Brain pericyte (primary cell): Measurements from ENCODE around the gene PPP2R5A.
"Not testable (repeated sequence)": the region's sequence is repeated elsewhere in the genome, so short reads cannot be mapped to it uniquely, and the experiment has no call there.

Source experiments
- DNase-seq: peaks from one replicate; pipeline ENCODE4 v3.0.0-alpha.2; 2012; ENCODE audit warnings: low read depth, low spot score

PPP2R5A gene

GRCh38 chr1:212267460-212267859, 17.8 kb upstream of the PPP2R5A start:
- DNase-seq = no peak

- DNase-seq = no peak
Observed at GRCh38 chr1:212269306-212269705, 15.9 kb upstream of the PPP2R5A start.

- DNase-seq = no peak
Observed at GRCh38 chr1:212270564-212270963, 14.6 kb upstream of the PPP2R5A start.

- DNase-seq = no peak
Observed at GRCh38 chr1:212271234-212271633, 14.0 kb upstream of the PPP2R5A start.

GRCh38 chr1:212271823-212272485, 13.3 kb upstream of the PPP2R5A start:
- no peak for DNase-seq

GRCh38 chr1:212281590-212281989, 3.6 kb upstream of the PPP2R5A start:
- no peak for DNase-seq

- DNase-seq = no peak
Observed at GRCh38 chr1:212283741-212284140, 1.5 kb upstream of the PPP2R5A start.

GRCh38 chr1:212284332-212284743, 872 bp upstream of the PPP2R5A start:
- DNase-seq = no peak

- no peak for DNase-seq
Observed at GRCh38 chr1:212285685-212286555, 710 bp downstream of the PPP2R5A start.

- DNase-seq = no peak
Observed at GRCh38 chr1:212286556-212287131, 1.4 kb downstream of the PPP2R5A start.

GRCh38 chr1:212287261-212287895, 2.2 kb downstream of the PPP2R5A start:
- no peak for DNase-seq

- not testable (repeated sequence) for DNase-seq
Observed at GRCh38 chr1:212287995-212288394, 2.8 kb downstream of the PPP2R5A start.

GRCh38 chr1:212288615-212289014, 3.4 kb downstream of the PPP2R5A start:
- no peak for DNase-seq

- DNase-seq = no peak
Observed at GRCh38 chr1:212289262-212290077, 4.3 kb downstream of the PPP2R5A start.

- no peak for DNase-seq
Observed at GRCh38 chr1:212290608-212291007, 5.4 kb downstream of the PPP2R5A start.

GRCh38 chr1:212291505-212292134, 6.4 kb downstream of the PPP2R5A start:
- no peak for DNase-seq

- no peak for DNase-seq
Observed at GRCh38 chr1:212292250-212293105, 7.3 kb downstream of the PPP2R5A start.

- no peak for DNase-seq
Observed at GRCh38 chr1:212293579-212293978, 8.4 kb downstream of the PPP2R5A start.

GRCh38 chr1:212294983-212295382, 9.8 kb downstream of the PPP2R5A start:
- DNase-seq = no peak

- DNase-seq = no peak
Observed at GRCh38 chr1:212295579-212295978, 10.4 kb downstream of the PPP2R5A start.
